Left lobe of liver (tissue), 2 donors: ENCODE data around the gene IFI30. TPM values are rescaled to one million over a fixed set of nuclear protein-coding genes. Genes with fewer than 3 reads are reported as not detected.

Source experiments
- ATAC-seq: fragments of 200-7000 bp; cut with Tn5 transposase; one replicate; pipeline ENCODE4 v1.9.1; 2020; ENCODE audit warnings: mild to moderate bottlenecking, moderate library complexity
- DNase-seq: peaks from one replicate; pipeline ENCODE4 v3.0.0-alpha.2; 2020; ENCODE audit warnings: low spot score
- total RNA-seq: library from RNA; stranded (reverse); gene quantifications from one replicate; pipeline ENCODE4 v1.2.1, GENCODE V29; 2021
- donor health status: DM: no; HTN: no; CAD: no; lungs with moderate emphysema.
- donor health status: DM: no; HTN: yes; CAD: no.

Gene IFI30
- total RNA-seq, 1 donor from 2014 or later = 57.6 TPM

DNA sequence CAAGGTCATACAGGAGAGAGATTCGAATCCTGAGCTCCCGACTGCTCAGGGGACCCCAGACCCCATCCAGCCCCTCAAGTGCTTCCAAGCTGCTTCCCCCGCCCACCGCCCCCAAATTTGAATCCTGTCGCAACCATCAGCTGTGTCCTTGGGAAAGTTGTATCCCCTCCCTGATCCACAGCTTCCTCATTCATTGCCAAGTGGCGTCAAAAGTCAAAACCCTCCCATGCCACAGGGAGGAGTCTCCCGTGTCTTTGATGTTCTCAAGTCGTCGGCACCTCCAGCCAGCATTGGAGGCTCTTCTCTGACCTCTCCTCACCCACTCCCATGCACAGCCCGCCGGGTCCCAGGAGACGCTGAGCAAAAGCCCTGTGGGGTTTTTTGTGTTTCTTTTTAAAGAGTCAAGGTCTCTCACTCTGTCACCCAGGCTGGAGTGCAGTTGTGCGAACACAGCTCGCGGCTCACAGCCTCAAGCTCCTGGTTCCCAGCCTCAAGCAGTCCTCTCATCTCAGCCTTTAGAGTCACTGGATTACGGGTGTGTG is 2.8 kb upstream of the IFI30 start:
- no peak for DNase-seq
- ATAC-seq = no peak

DNA sequence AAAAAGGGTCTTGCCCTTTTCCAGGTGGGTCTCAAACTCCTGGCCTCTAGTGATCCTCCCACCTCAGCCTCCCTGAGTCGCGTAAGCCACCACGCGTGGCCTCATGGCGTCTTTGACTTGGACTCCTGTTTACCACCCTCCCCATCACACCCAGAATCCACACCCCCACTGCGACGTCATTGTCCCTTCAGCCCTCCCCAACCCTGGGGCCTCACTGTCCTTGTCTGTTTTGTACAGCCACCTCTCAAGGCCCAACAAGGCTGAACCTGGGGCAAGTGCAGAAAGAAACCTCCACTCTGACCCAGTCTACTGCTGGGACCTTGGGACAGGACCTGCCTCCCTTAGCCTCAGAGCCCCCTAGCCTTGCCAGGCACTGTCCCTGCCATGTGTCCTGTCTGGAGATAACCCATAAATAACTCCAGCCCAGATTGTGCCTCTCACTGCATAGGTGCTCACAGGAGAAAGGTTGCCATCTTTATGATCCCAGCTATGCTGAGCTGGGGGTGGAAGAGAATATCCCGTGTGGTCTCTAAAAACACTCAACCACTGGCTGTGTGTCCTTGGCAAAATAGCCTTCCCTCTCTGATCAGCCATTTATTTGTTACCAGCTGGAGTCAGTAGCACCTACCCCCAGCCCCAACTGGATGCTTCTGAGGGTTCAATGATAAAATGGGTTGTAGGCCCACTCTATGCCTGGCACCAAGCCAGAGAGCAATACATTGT is 1.8 kb upstream of the IFI30 start:
- ATAC-seq = no peak
- no peak for DNase-seq

DNA sequence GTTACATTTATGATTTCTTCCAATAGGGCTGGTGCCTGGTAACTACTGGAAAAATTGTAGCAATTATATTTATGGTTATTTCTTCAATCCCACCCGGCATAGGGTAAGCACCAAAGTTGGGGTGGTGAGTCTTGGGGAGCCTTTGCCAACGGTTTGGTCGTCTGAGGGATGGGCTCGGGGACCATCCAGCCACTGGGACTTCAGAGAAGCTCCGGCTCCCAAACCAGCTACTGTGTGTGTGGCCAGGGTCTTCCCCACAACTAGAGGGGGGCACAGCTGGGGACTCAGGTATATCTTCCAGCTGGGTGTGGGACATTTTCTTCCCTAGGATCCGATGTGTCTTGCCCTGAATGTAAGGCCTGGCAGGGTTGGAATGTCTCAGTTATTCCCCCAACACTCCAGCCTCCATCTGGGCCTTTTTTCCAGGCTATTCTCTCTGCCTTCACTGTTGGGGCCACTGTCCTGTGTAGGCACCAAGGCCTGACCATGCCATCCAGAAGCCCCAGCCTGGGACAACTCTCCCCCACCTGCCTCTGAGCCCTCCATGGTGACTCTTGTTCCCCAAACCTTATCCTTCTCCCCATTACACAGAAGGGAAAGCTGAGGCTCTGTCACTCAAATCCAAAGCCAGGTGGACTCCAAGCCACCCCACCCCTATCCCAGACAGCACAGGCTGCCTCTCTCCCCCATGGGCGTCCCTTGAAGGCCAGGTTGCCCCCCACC is 1.1 kb upstream of the IFI30 start:
- DNase-seq = no peak
- ATAC-seq = no peak

DNA sequence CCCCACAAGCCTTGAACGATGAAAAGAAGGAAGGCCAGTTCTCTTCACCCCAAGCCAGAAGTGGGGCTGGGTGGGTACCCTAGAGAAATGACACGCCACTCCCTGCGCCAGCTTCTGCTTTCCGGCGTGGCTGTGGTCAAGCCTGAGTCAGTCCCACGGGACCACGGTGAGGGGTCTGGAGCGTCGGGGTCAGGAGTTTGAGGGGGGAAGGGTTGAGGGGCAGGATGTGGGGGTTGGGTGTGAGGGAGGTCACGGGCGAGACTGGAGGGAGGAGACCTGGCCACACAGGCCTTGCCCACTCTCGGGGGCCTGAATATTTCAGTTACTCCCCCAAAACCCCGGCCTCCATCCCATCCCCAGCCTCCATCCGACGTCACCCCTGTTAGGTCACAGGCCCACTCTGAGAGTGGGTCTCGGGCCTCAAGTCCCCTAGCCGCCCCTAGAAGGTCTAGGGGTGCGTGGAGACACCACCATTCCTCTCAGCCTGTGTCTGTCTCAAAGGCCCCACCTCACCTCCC is 500 bp upstream of the IFI30 start:
- ATAC-seq (peak; percentile 1), DNase-seq (peak; percentile 64)

DNA sequence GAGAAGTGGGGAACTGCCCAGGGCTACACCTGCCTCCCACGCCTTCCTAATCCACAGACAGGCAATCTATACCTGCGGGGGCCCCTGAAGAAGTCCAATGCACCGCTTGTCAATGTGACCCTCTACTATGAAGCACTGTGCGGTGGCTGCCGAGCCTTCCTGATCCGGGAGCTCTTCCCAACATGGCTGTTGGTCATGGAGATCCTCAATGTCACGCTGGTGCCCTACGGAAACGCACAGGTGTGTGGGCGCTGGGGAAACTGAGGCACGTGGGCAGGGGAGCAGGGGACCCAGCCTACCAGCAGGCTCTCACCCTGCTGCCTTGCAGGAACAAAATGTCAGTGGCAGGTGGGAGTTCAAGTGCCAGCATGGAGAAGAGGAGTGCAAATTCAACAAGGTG is 1.4 kb downstream of the IFI30 start:
- DNase-seq (no peak), ATAC-seq (no peak)

GRCh38 chr19:18176367-18177310 is 3.0 kb downstream of the IFI30 start:
- no peak for ATAC-seq
- no peak for DNase-seq

- no peak for ATAC-seq
- DNase-seq = no peak
These were observed 6.3 kb downstream of the IFI30 start for GRCh38 chr19:18179957-18180356.

- ATAC-seq (no peak), DNase-seq (no peak)
These were observed 9.9 kb downstream of the IFI30 start for GRCh38 chr19:18183529-18183928.

DNA sequence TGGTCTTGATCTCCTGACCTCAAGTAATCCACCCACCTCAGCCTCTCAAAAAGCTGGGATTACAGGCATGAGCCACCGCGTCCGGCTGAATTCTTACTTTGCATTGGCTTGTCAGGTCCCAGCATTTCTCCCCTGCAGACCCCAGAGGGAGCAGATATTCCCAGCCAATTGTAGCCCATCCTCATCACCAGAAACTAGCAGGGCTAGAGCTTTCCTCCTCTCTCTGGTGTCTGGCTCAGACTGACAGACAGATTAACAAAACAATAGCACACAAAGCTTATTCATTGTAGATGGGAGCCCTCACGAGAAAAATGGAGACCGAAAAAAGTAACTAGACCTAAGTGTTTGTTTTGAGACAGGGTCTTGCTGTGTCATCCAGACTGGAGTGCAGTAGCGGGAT is 11.9 kb downstream of the IFI30 start:
- ATAC-seq = no peak
- no peak for DNase-seq

DNA sequence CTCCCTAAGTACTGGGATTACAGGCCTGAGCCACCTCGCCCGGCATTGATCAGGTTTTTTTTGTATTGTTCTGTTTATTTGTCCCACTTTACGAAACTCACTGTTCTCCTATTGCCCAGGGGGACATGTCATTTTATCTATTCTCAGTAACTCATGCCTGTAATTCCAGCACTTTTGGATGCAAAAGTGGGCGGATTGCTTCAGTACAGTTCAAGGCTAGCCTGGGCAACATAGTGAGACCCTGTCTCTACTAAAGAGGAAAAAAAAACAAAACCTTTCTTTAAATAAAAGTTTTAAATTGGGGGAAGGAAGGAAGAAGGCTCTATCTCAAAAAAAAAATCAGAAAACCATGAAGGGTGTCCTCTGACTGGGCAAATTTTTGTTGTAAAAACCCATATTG is 16.7 kb downstream of the IFI30 start:
- no peak for DNase-seq
- no peak for ATAC-seq

- DNase-seq = no peak
- ATAC-seq = no peak
These were observed 18.0 kb downstream of the IFI30 start for GRCh38 chr19:18191640-18192062.

- DNase-seq (peak; percentile 100), ATAC-seq (peak; percentile 86)
These were observed 19.2 kb downstream of the IFI30 start, which contains the start of gene MPV17L2 for GRCh38 chr19:18192673-18193387. Gene MPV17L2, plus strand, starts transcription at chr19:18193218. Its CDS starts 64 bp downstream, at chr19:18193282.

- DNase-seq = no peak
These were observed 20.0 kb downstream of the IFI30 start for GRCh38 chr19:18193388-18194180.

GRCh38 chr19:18194181-18194530 is 20.5 kb downstream of the IFI30 start:
- DNase-seq = no peak

More at GRCh38 chr19:18193388-18194180, 20.0 kb downstream of the IFI30 start:
- ATAC-seq = peak; percentile 4

DNA sequence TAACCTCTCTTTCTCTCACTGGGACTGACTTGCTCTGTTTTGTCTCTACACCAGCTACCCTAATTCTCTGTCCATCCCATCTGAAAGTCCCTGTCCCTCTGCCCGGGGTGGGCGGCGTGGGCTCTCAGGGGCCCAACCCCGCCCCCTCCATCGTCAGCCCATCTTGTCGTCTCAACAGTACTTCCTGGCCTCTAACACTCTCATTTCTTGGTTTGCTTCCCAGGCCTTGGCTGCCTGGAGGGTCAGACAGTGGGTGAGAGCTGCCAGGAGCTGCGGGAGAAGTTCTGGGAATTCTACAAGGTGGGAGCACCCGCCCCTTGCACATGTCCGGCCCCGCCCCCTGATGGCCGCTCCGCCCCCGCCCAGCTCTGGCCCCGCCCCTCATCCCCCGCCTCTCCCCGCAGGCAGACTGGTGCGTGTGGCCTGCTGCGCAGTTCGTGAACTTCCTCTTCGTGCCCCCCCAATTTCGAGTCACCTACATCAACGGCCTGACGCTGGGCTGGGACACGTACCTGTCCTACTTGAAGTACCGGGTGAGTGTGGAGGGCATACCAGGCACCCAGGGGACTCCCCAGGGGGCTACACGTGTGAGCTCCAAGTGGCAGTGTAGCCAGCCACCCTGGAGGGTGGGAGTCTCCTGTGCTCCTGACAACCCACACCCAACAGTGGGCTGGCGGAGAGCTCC is 21.1 kb downstream of the IFI30 start:
- no peak for DNase-seq
- ATAC-seq = no peak

More at GRCh38 chr19:18194181-18194530, 20.5 kb downstream of the IFI30 start:
- ATAC-seq = no peak

DNA sequence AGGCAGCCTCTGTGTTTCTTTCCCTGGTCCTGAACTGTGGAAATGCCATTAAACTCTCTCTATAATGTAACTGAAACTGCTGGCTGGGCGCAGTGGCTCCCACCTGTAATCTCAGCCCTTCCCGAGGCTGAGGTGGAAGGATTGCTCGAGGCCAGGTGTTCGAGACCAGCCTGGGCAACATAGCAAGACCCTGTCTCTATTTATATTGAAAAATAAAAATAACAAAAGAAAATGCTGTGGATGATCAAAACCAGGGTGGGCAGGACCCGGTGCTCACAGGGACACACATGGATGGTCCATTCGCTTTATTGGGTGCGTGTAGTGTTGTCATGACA is 22.9 kb downstream of the IFI30 start:
- ATAC-seq = no peak

GRCh38 chr19:18197306-18197705 is 23.7 kb downstream of the IFI30 start:
- DNase-seq (no peak), ATAC-seq (no peak)

More for the DNA sequence above, 22.9 kb downstream of the IFI30 start:
- DNase-seq = no peak

DNA sequence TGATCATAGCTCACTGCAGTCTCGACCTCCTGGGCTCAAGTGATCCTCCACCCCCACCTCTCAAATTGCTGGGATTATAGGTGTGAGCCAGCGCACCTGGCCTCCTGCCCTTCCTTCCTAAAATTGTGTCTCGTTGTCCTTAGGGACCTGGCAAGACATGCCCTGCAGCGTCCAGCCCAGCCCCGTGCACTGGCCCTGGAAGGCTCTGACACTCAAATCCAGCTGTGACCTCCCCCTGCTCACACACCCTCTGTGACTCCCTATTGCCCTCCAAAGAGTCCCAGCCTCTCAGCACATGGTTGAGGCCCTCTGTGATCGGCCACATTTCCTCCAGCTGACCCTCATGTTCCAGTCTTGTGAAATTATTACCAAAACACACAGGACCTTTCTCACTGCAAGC is 24.3 kb downstream of the IFI30 start:
- ATAC-seq (no peak), DNase-seq (no peak)

DNA sequence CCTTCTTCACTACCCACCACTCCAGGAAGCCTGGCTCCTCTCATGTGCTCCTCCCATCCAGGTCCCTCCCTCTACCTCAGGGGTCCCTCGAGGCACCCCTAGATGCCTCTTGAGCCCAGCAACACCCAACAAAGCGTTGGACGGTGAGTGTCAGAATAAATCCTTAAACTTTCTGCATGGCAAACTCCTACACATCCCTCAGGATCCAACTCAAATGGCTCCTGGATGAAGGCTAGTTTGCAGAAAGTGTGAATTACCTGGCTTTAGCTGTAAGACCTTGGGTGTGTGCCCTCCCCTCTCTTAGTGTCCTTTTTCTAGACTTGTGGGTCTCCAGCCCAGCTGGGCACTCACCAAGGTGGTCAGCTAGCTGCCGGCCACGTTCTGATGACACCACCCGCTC is 24.8 kb downstream of the IFI30 start:
- ATAC-seq (no peak), DNase-seq (no peak)
